OCI-LY7 (cell line): ENCODE measurements around the gene NCOA7. TPM values are rescaled to one million over a fixed set of nuclear protein-coding genes. Genes with fewer than 3 reads are reported as not detected.
"Not testable (repeated sequence)": the region's sequence is repeated elsewhere in the genome, so short reads cannot be mapped to it uniquely, and the experiment has no call there.

ENCODE experiments used
- BruUV-seq: library from RNA; stranded (reverse); fragments of 400-500 nt; replicated peaks from 2 replicates; lab custom pipeline; 2021; lab: Mats Ljungman, UMichigan
- CTCF ChIA-PET: fragments of 300-600 bp; sonication (Branson Sonifier 250); formaldehyde crosslinking; loops from one replicate; lab custom pipeline; 2022; ENCODE audit warnings: antibody characterized with exemption; ENCODE audit not compliant: unreplicated experiment; lab: Charles Lee
- POLR2A ChIA-PET: fragments of 300-600 bp; sonication (Branson Sonifier 250); formaldehyde crosslinking; loops from one replicate; lab custom pipeline; 2022; ENCODE audit warnings: antibody characterized with exemption; lab: Charles Lee
- DNase-seq: peaks from one replicate; pipeline ENCODE4 v3.0.0-alpha.2; 2015; ENCODE audit warnings: low spot score
- H2AFZ ChIP-seq: fragments of 200-600 bp; sonication (generic), shearing (Covaris generic); 2 replicates; pipeline ENCODE4 v1.6.1; 2014; ENCODE audit warnings: mild to moderate bottlenecking, antibody characterized with exemption, low read length, moderate library complexity
- H3K27ac ChIP-seq: fragments of 200-600 bp; sonication (generic); 2 replicates; pipeline ENCODE4 v1.5.1; 2014; ENCODE audit warnings: mixed run types, low read depth, mild to moderate bottlenecking, moderate library complexity, low read length, inconsistent platforms; ENCODE audit not compliant: poor library complexity, severe bottlenecking
- H3K36me3 ChIP-seq: fragments of 200-600 bp; sonication (generic); 2 replicates; pipeline ENCODE4 v1.6.1; 2014; ENCODE audit warnings: mild to moderate bottlenecking, antibody characterized with exemption, low read length, moderate library complexity, mixed read lengths; ENCODE audit not compliant: insufficient read depth
- H3K4me1 ChIP-seq: fragments of 200-600 bp; sonication (generic); 2 replicates; pipeline ENCODE4 v1.5.1; 2014; ENCODE audit warnings: mild to moderate bottlenecking, low read length; ENCODE audit not compliant: insufficient read depth, poor library complexity, severe bottlenecking
- H3K4me2 ChIP-seq: fragments of 200-600 bp; sonication (generic); 2 replicates; pipeline ENCODE4 v1.6.1; 2014; ENCODE audit warnings: mild to moderate bottlenecking, low read length
- H3K4me3 ChIP-seq: fragments of 200-600 bp; sonication (generic); 2 replicates; pipeline ENCODE4 v1.5.1; 2014; ENCODE audit warnings: mild to moderate bottlenecking, low read depth, low read length; ENCODE audit not compliant: poor library complexity, severe bottlenecking
- H3K79me2 ChIP-seq: fragments of 200-600 bp; sonication (generic); 2 replicates; pipeline ENCODE4 v1.6.1; 2016; ENCODE audit warnings: low read depth, mild to moderate bottlenecking, low read length, moderate library complexity, mixed read lengths; ENCODE audit not compliant: insufficient read depth
- H3K9me2 ChIP-seq: fragments of 200-600 bp; sonication (generic); 2 replicates; pipeline ENCODE4 v1.6.1; 2016; ENCODE audit warnings: mild to moderate bottlenecking, low read length, mixed read lengths; ENCODE audit not compliant: insufficient read depth
- H3K9me3 ChIP-seq: fragments of 200-600 bp; sonication (generic); 2 replicates; pipeline ENCODE4 v1.6.1; 2014; ENCODE audit warnings: mild to moderate bottlenecking, mixed run types, low read length, mixed read lengths
- H4K20me1 ChIP-seq: fragments of 200-600 bp; sonication (generic); 2 replicates; pipeline ENCODE4 v1.6.1; 2014; ENCODE audit warnings: mild to moderate bottlenecking, antibody characterized with exemption, low read length, moderate library complexity, mixed read lengths; ENCODE audit not compliant: insufficient read depth
- EZH2phosphoT487 ChIP-seq: fragments of 200-600 bp; sonication (generic); IDR thresholded peaks from 2 replicates; pipeline ENCODE4 v1.6.1; 2018; ENCODE audit warnings: low read depth, borderline replicate concordance, mild to moderate bottlenecking, mixed run types, antibody characterized with exemption, low read length, moderate library complexity, mixed read lengths
- intact Hi-C: fragments of 100-400 bp; cut with micrococcal nuclease; formaldehyde crosslinking; loops from one replicate; pipeline ENCODE4 v1.10.0; 2022; ENCODE audit not compliant: unreplicated experiment
- total RNA-seq, 2 experiments: library from RNA; depleted of rRNA in 1 of 2; stranded (reverse); fragments of >200 nt in 1 of 2; shearing (Covaris generic) in 1 of 2; gene quantifications; 2 replicates each; pipeline ENCODE4 v1.2.3, GENCODE V29; 2014 to 2022
- TF ChIP-seq, protein P1 (sequence below): fragments of 200-600 bp; sonication (generic); conservative IDR thresholded peaks from 2 replicates; pipeline ENCODE4 v1.5.1; 2014; ENCODE audit warnings: mild to moderate bottlenecking, antibody characterized with exemption, low read length, moderate library complexity, mixed read lengths

The NCOA7 gene
- total RNA-seq, 2 experiments from 2014 or later = 14.8 to 52.2 TPM

DNA sequence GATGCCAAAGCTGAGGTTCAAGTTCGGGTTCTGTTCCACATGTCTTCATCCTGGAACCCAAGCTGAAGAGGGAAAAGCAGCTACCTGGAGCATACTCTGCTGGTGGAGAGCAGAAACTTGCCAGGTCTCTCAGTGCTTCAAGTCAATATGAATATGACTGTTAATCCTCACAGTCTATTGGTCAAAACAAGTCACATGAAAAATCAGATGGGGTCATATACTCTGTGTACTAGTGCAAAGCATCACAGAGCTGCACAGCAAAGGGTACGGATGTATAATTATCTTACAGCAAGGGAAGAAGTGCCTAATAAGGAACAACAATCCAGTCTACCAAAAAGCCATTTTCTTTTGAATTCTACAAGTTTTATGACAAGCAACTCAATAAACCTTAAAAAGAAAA lies 11.6 kb downstream of the NCOA7 start:
- Histone ChIP-seq H3K36me3 (peaks cover 24% of the 10 kb centered on the region), H3K4me1 (peaks cover 97% of the 10 kb centered on the region), H3K9me2 (no peaks in the 10 kb centered on the region), H2AFZ (no peak overlapping the region; the same call in 1 of the 2 replicates), H3K9me3 (no peaks in the 10 kb centered on the region), H3K4me3 (peak overlapping the region; percentile 24), H4K20me1 (no peaks in the 10 kb centered on the region), H3K27ac (peak overlapping the region; percentile 67), H3K79me2 (peaks cover 85% of the 10 kb centered on the region), H3K4me2 (peak overlapping the region; percentile 65)
- no peak for DNase-seq
- ChIA-PET CTCF (interaction anchor here (1.2 to 1.7 kb wide), 2 partner anchors 8 to 11 kb away, joined by 3 to 6 read pairs; no protein-coding TSS in a partner anchor), POLR2A (interaction anchor here (0.6 to 2.5 kb wide), 8 partner anchors 8 to 492 kb away, joined by 3 to 21 read pairs (median 4); partner anchors contain the start of genes HINT3 and NCOA7)
- no TSS peak for BruUV-seq
- intact Hi-C loops = no loop called here
- TF ChIP-seq, protein P1, sequence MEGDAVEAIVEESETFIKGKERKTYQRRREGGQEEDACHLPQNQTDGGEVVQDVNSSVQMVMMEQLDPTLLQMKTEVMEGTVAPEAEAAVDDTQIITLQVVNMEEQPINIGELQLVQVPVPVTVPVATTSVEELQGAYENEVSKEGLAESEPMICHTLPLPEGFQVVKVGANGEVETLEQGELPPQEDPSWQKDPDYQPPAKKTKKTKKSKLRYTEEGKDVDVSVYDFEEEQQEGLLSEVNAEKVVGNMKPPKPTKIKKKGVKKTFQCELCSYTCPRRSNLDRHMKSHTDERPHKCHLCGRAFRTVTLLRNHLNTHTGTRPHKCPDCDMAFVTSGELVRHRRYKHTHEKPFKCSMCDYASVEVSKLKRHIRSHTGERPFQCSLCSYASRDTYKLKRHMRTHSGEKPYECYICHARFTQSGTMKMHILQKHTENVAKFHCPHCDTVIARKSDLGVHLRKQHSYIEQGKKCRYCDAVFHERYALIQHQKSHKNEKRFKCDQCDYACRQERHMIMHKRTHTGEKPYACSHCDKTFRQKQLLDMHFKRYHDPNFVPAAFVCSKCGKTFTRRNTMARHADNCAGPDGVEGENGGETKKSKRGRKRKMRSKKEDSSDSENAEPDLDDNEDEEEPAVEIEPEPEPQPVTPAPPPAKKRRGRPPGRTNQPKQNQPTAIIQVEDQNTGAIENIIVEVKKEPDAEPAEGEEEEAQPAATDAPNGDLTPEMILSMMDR = no peak
- no peak for TF ChIP-seq EZH2phosphoT487

DNA sequence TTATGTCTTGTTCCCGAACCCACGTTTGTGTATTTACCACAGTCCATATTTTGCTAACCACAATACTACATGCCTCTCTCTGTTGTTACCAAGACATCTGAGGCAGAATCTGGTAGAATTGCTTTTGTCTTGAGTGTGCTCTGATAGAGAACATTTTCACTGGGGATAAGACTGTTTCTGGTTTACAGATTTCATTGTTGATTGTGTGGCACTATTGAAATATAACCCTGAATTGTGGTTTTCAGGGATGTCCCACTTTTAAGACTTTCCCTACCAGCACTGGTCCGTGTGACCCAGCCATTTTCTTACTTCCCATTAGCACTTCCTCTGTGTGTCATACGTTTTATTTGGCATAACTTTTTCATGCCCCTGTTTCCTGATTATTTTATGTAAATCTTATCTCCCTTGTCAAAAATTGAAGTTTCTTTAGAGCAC lies 12.2 kb downstream of the NCOA7 start:
- ChIA-PET POLR2A (interaction anchor here (0.6 to 0.7 kb wide), 2 partner anchors 25 to 137 kb away, joined by 3 read pairs; no protein-coding TSS in a partner anchor), CTCF (interaction anchor here (1.7 kb wide), 1 partner anchor 8 kb away, joined by 6 read pairs; no protein-coding TSS in a partner anchor)
- Histone ChIP-seq H4K20me1 (no peaks in the 10 kb centered on the region), H3K4me3 (peak overlapping the region; percentile 24), H3K27ac (peak overlapping the region; percentile 67), H3K36me3 (peaks cover 24% of the 10 kb centered on the region), H3K4me2 (peak overlapping the region; percentile 65), H3K9me2 (no peaks in the 10 kb centered on the region), H3K79me2 (peaks cover 86% of the 10 kb centered on the region), H2AFZ (peak overlapping the region; percentile 18; the same call in 1 of the 2 replicates), H3K9me3 (no peaks in the 10 kb centered on the region), H3K4me1 (peaks cover 97% of the 10 kb centered on the region)
- intact Hi-C loops = no loop called here
- TF ChIP-seq, protein P1 = no peak
- TF ChIP-seq EZH2phosphoT487 = no peak
- DNase-seq = peak; percentile 35
- no TSS peak for BruUV-seq

DNA sequence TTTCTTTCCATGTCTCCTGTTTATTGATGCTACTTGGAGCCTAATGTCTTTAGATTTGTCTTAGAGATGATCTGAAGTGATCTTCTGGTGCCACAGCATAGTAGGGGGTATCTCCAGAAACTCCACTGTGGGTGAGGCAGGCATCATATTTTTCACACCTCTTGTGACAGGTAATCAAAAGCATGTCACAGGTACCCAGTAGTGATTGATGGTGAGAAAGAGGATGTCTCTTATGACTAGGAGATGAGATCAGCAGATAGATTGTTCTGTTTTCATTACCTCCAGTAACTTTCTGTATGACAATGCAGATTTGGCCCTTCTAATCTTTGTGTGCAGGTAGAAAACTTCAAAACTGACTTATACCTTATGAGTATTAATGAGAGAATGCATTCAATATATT lies 13.5 kb downstream of the NCOA7 start:
- TF ChIP-seq, protein P1 = no peak
- TF ChIP-seq EZH2phosphoT487 = no peak
- Histone ChIP-seq H3K36me3 (peaks cover 21% of the 10 kb centered on the region), H3K4me2 (0 out of 2 replicates have a peak overlapping the region, but pooled peaks have one; percentile 65), H3K4me3 (no peak overlapping the region), H4K20me1 (no peaks in the 10 kb centered on the region), H2AFZ (no peak overlapping the region), H3K9me3 (no peaks in the 10 kb centered on the region), H3K79me2 (peaks cover 86% of the 10 kb centered on the region), H3K9me2 (no peaks in the 10 kb centered on the region), H3K4me1 (peaks cover 99% of the 10 kb centered on the region), H3K27ac (no peak overlapping the region)
- no TSS peak for BruUV-seq
- intact Hi-C loops = no loop called here
- POLR2A ChIA-PET = interaction anchor here (0.9 to 5.1 kb wide), 5 partner anchors 9 to 182 kb away, joined by 3 to 28 read pairs (median 7); partner anchors contain the start of genes NCOA7 and TRMT11
- no peak for DNase-seq
- CTCF ChIA-PET = no interaction called here

DNA sequence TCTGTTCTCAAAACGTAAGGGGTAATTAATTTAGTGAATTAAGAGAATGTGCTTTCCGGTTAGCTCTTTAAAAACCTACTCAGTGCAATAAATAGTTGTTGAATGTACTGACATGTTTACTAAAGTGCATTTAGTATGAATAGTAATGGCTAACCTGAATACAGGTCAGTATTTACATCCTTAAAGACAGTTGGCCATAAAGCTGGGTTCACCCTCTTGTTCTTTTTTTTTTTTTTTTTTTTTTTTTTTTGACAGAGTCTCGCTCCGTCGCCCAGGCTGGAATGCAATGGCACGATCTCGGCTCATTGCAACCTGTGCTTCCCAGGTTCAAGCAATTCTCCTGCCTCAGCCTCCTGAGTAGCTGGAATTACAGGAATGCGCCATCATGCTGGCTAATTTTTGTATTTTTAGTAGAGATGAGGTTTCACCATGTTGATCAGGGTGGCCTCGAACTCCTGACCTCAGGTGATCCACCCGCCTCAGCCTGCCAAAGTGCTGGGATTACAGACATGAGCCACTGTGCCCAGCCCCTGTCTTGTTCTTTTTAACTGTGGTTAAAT lies 14.2 kb downstream of the NCOA7 start:
- H3K9me3 ChIP-seq, intact Hi-C loops, BruUV-seq, H2AFZ ChIP-seq, H3K9me2 ChIP-seq, DNase-seq, H3K4me2 ChIP-seq, H4K20me1 ChIP-seq, H3K27ac ChIP-seq, H3K4me3 ChIP-seq: not testable (repeated sequence)
- H3K79me2 ChIP-seq = peaks cover 86% of the 10 kb centered on the region
- H3K36me3 ChIP-seq = peaks cover 21% of the 10 kb centered on the region
- ChIA-PET POLR2A (interaction anchor here (0.9 to 5.1 kb wide), 5 partner anchors 10 to 182 kb away, joined by 3 to 28 read pairs (median 7); partner anchors contain the start of genes NCOA7 and TRMT11), CTCF (interaction anchor here (0.8 kb wide), 1 partner anchor 14 kb away, joined by 3 read pairs; no protein-coding TSS in a partner anchor)
- H3K4me1 ChIP-seq = peaks cover 99% of the 10 kb centered on the region
